Sigmoid colon (tissue), 4 donors: ENCODE measurements around the gene UST.

Experiments used
- EP300 ChIP-seq, 4 donors: sonication (generic); formaldehyde crosslinking; IDR thresholded peaks; one replicate each; pipeline ENCODE4 v1.6.1; 2017; ENCODE audit warnings: antibody characterized with exemption in 4 of 4
- POLR2A ChIP-seq, 2 donors: fragments of 450-650 bp; IDR thresholded peaks; one replicate each; pipeline ENCODE4 v1.6.1; 2016; ENCODE audit warnings: antibody characterized with exemption in 2 of 2, mild to moderate bottlenecking in 2 of 2, moderate library complexity in 2 of 2
- TF ChIP-seq, protein P1 (sequence below), 4 experiments: fragments of 450-650 bp in 3 of 4; fragments of 200-600 bp in 1 of 4; IDR thresholded peaks; one replicate each; pipeline ENCODE4 v1.5.1; 2016 to 2019; ENCODE audit warnings: antibody characterized with exemption in 4 of 4, mild to moderate bottlenecking in 3 of 4, moderate library complexity in 2 of 4

DNA sequence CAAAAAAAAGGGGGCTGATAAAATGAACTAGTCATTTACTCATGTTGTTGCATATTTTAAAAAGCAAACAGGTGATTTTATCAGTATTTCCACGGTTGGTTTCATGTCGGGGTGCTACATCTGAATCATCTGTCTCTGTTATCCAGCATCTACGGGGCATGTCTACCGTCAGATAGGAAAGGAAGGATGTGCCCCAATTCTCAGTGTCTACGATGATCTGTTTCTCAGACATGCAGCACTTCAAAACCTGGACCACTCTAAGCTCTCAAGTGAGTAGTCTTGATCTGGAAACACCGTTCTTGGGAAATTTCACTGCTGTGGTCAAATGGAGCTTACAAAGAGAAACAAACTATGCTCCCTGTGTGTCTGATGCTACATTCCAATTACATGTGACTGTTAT is 330.4 kb downstream of the UST start:
- no peak for TF ChIP-seq POLR2A (IDR thresholded peaks at IDR 0.05)
- TF ChIP-seq EP300 (IDR thresholded peaks at IDR 0.05): no peak
- TF ChIP-seq, protein P1, sequence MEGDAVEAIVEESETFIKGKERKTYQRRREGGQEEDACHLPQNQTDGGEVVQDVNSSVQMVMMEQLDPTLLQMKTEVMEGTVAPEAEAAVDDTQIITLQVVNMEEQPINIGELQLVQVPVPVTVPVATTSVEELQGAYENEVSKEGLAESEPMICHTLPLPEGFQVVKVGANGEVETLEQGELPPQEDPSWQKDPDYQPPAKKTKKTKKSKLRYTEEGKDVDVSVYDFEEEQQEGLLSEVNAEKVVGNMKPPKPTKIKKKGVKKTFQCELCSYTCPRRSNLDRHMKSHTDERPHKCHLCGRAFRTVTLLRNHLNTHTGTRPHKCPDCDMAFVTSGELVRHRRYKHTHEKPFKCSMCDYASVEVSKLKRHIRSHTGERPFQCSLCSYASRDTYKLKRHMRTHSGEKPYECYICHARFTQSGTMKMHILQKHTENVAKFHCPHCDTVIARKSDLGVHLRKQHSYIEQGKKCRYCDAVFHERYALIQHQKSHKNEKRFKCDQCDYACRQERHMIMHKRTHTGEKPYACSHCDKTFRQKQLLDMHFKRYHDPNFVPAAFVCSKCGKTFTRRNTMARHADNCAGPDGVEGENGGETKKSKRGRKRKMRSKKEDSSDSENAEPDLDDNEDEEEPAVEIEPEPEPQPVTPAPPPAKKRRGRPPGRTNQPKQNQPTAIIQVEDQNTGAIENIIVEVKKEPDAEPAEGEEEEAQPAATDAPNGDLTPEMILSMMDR (IDR thresholded peaks at IDR 0.05): no peak
